Panc1 (cell line): ENCODE results near the gene APOF. TPM values are rescaled to one million over a fixed set of nuclear protein-coding genes. Genes with fewer than 3 reads are reported as not detected.

Experiments
- ATAC-seq: fragments of 200-7000 bp; cut with Tn5 transposase; 2 replicates; pipeline ENCODE4 v1.9.1; 2020; ENCODE audit warnings: mild to moderate bottlenecking, moderate library complexity
- BruUV-seq: library from RNA; stranded (reverse); fragments of 400-500 nt; replicated peaks from 2 replicates; lab custom pipeline; 2021; lab: Mats Ljungman, UMichigan
- CTCF ChIA-PET: fragments of 300-600 bp; sonication (Branson Sonifier 250); formaldehyde crosslinking; loops from one replicate; lab custom pipeline; 2022; ENCODE audit warnings: antibody characterized with exemption; lab: Charles Lee
- POLR2A ChIA-PET: fragments of 300-600 bp; sonication (Branson Sonifier 250); formaldehyde crosslinking; loops from one replicate; lab custom pipeline; 2022; ENCODE audit warnings: antibody characterized with exemption; lab: Charles Lee
- DNase-seq: peaks from one replicate; pipeline ENCODE4 v3.0.0-alpha.2; 2010; ENCODE audit warnings: low read depth, low spot score
- H3K27ac ChIP-seq: 2 replicates; pipeline ENCODE4 v1.5.1; 2011; ENCODE audit warnings: mild to moderate bottlenecking, low read length, inconsistent platforms
- H3K27me3 ChIP-seq: fragments of 200-500 bp; sonication (Bioruptor generic); 2 replicates; pipeline ENCODE4 v1.6.0; 2014; ENCODE audit warnings: low read length, inconsistent platforms; ENCODE audit not compliant: control insufficient read depth, insufficient read depth
- H3K36me3 ChIP-seq: fragments of 200-500 bp; sonication (Bioruptor generic); 2 replicates; pipeline ENCODE4 v1.5.1; 2014; ENCODE audit warnings: inconsistent platforms, mild to moderate bottlenecking, low read length, moderate library complexity; ENCODE audit not compliant: control insufficient read depth, insufficient read depth
- H3K4me1 ChIP-seq: 2 replicates; pipeline ENCODE4 v1.5.1; 2011; ENCODE audit warnings: inconsistent platforms, mild to moderate bottlenecking, low read length, moderate library complexity; ENCODE audit not compliant: control insufficient read depth, insufficient read depth
- H3K4me3 ChIP-seq, 2 experiments: 2 replicates each; pipeline ENCODE4 v1.5.1; 2011 to 2012; ENCODE audit warnings: low read depth in 2 of 2, low read length in 2 of 2, mild to moderate bottlenecking in 2 of 2, inconsistent platforms in 1 of 2, moderate library complexity in 1 of 2
- H3K9me3 ChIP-seq: fragments of 200-500 bp; sonication (Bioruptor generic); 2 replicates; pipeline ENCODE4 v1.5.1; 2014; ENCODE audit warnings: low read depth, mild to moderate bottlenecking, inconsistent platforms, low read length, moderate library complexity; ENCODE audit not compliant: control insufficient read depth, insufficient read depth
- CTCF ChIP-seq: fragments of 450-650 bp; IDR thresholded peaks from 2 replicates; pipeline ENCODE4 v1.5.1; 2017; ENCODE audit warnings: mild to moderate bottlenecking
- POLR2AphosphoS5 ChIP-seq: IDR thresholded peaks from 2 replicates; pipeline ENCODE4 v1.6.1; 2012; ENCODE audit warnings: mild to moderate bottlenecking, low read depth, low read length, moderate library complexity
- REST ChIP-seq, 2 experiments: IDR thresholded peaks; 2 replicates each; pipeline ENCODE4 v1.6.1; 2011 to 2012; ENCODE audit warnings: low read depth in 2 of 2, control low read depth in 1 of 2, low read length in 1 of 2, mild to moderate bottlenecking in 1 of 2, moderate library complexity in 1 of 2; ENCODE audit not compliant: insufficient read depth in 1 of 2
- SIN3A ChIP-seq: IDR thresholded peaks from 2 replicates; pipeline ENCODE4 v1.6.1; 2012; ENCODE audit warnings: low read depth, mild to moderate bottlenecking, low read length, moderate library complexity, borderline replicate concordance; ENCODE audit not compliant: insufficient read depth
- TCF7L2 ChIP-seq: IDR thresholded peaks from 2 replicates; pipeline ENCODE4 v1.6.1; 2011; ENCODE audit warnings: mild to moderate bottlenecking, low read depth, low read length, inconsistent platforms
- in situ Hi-C: cut with HindIII; loops from 2 replicates; pipeline ENCODE4 v1.10.0; 2016; ENCODE audit warnings: low sequenced_read_pairs, low pct_unique_long_range_greater_than_20kb
- intact Hi-C: fragments of 100-400 bp; cut with micrococcal nuclease; formaldehyde crosslinking; loops from one replicate; pipeline ENCODE4 v1.10.0; 2022; ENCODE audit not compliant: unreplicated experiment
- total RNA-seq: library from RNA; stranded (reverse); gene quantifications from one replicate; pipeline ENCODE4 v1.2.1, GENCODE V29; 2021; ENCODE audit not compliant: unreplicated experiment

The APOF gene
- total RNA-seq, 1 experiment from 2014 or later = 0.10 TPM

- Histone ChIP-seq H3K36me3 (no peaks in the 10 kb centered on the region), H3K27me3 (no peaks in the 10 kb centered on the region), H3K27ac (no peak overlapping the region), H3K4me1 (no peaks in the 10 kb centered on the region), H3K4me3 (no peak overlapping the region), H3K9me3 (peaks cover 2% of the 10 kb centered on the region; the same call in 1 of the 2 replicates)
- ChIA-PET CTCF (no interaction called here), POLR2A (no interaction called here)
- in situ Hi-C loops = no loop called here
- no peak for ATAC-seq
- TF ChIP-seq CTCF = no peak
- no peak for TF ChIP-seq REST (IDR thresholded peaks at IDR 0.05; ENCODE audit: insufficient read depth in 1 of 2, low read depth in 2 of 2, low read length in 1 of 2)
- TF ChIP-seq TCF7L2 = no peak
- no peak for TF ChIP-seq POLR2AphosphoS5
- no peak for TF ChIP-seq SIN3A
- intact Hi-C loops = no loop called here
- no peak for DNase-seq
- no TSS peak for BruUV-seq
Measured at GRCh38 chr12:56392331-56392730, 29.7 kb upstream of the APOF start.

GRCh38 chr12:56391721-56392120, 29.1 kb upstream of the APOF start:
- ATAC-seq (no peak), DNase-seq (no peak)
- peaks cover 2% of the 10 kb centered on the region; the same call in 1 of the 2 replicates for H3K9me3 ChIP-seq
- intact Hi-C loops = no loop called here
- no peaks in the 10 kb centered on the region for H3K27me3 ChIP-seq
- no peaks in the 10 kb centered on the region for H3K4me1 ChIP-seq
- ChIA-PET CTCF (no interaction called here), POLR2A (no interaction called here)
- BruUV-seq = no TSS peak
- no peak overlapping the region for H3K4me3 ChIP-seq
- H3K27ac ChIP-seq = no peak overlapping the region
- no peaks in the 10 kb centered on the region for H3K36me3 ChIP-seq
- in situ Hi-C loops = no loop called here
- TF ChIP-seq SIN3A (no peak), REST (IDR thresholded peaks at IDR 0.05; ENCODE audit: insufficient read depth in 1 of 2, low read depth in 2 of 2, low read length in 1 of 2) (no peak), TCF7L2 (no peak), POLR2AphosphoS5 (no peak), CTCF (no peak)
